Liver (tissue), 9 donors: ENCODE results near the gene DACH1. TPM values are rescaled to one million over a fixed set of nuclear protein-coding genes. Genes with fewer than 3 reads are reported as not detected.

Source experiments
- DNase-seq: peaks from one replicate; pipeline ENCODE4 v3.0.0-alpha.2; 2017; ENCODE audit warnings: low spot score
- H3K27ac ChIP-seq, 2 donors: one replicate each; pipeline ENCODE4 v1.7.0; 2013; ENCODE audit warnings: inconsistent platforms in 2 of 2, low read length in 2 of 2, control low read depth in 1 of 2, low read depth in 1 of 2, mild to moderate bottlenecking in 1 of 2
- H3K27me3 ChIP-seq, 4 donors: one replicate each; pipeline versions ENCODE4 v1.6.1 to v1.7.0; 2013; ENCODE audit warnings: low read length in 3 of 4, inconsistent platforms in 1 of 4, mild to moderate bottlenecking in 1 of 4, moderate library complexity in 1 of 4; ENCODE audit not compliant: control insufficient read depth in 4 of 4, insufficient read depth in 4 of 4
- H3K36me3 ChIP-seq, 4 donors: one replicate each; pipeline versions ENCODE4 v1.6.1 to v1.7.0; 2013; ENCODE audit warnings: low read length in 3 of 4, mild to moderate bottlenecking in 3 of 4, low read depth in 1 of 4, moderate library complexity in 1 of 4; ENCODE audit not compliant: control insufficient read depth in 4 of 4, insufficient read depth in 3 of 4
- H3K4me1 ChIP-seq, 4 donors: one replicate each; pipeline versions ENCODE4 v1.6.1 to v1.7.0; 2013; ENCODE audit warnings: low read length in 3 of 4, mild to moderate bottlenecking in 3 of 4, moderate library complexity in 1 of 4; ENCODE audit not compliant: control insufficient read depth in 4 of 4, insufficient read depth in 4 of 4
- H3K4me3 ChIP-seq, 3 donors: one replicate each; pipeline versions ENCODE4 v1.6.1 to v1.7.0; 2013; ENCODE audit warnings: low read length in 3 of 3, control low read depth in 1 of 3, low read depth in 1 of 3, mild to moderate bottlenecking in 1 of 3
- H3K9ac ChIP-seq, 2 donors: one replicate each; pipeline ENCODE4 v1.7.0; 2013; ENCODE audit warnings: low read length in 2 of 2, mild to moderate bottlenecking in 2 of 2, moderate library complexity in 2 of 2, control low read depth in 1 of 2, low read depth in 1 of 2
- H3K9me3 ChIP-seq, 4 donors: one replicate each; pipeline versions ENCODE4 v1.6.1 to v1.7.0; 2013; ENCODE audit warnings: low read length in 3 of 4; ENCODE audit not compliant: control insufficient read depth in 4 of 4
- ATF3 ChIP-seq: IDR thresholded peaks from 2 replicates; pipeline ENCODE4 v1.6.1; 2016; ENCODE audit warnings: antibody characterized with exemption
- EGR1 ChIP-seq, 2 donors: IDR thresholded peaks; 2 replicates each; pipeline ENCODE4 v1.6.1; 2016 to 2018; ENCODE audit warnings: antibody characterized with exemption in 2 of 2, low read depth in 2 of 2
- FOXA1 ChIP-seq: IDR thresholded peaks from 2 replicates; pipeline ENCODE4 v1.6.1; 2016; ENCODE audit warnings: antibody characterized with exemption
- FOXA2 ChIP-seq: IDR thresholded peaks from 2 replicates; pipeline ENCODE4 v1.6.1; 2016; ENCODE audit warnings: antibody characterized with exemption
- HNF4A ChIP-seq, 2 donors: conservative IDR thresholded peaks; 2 replicates each; pipeline ENCODE4 v1.6.1; 2016; ENCODE audit warnings: antibody characterized with exemption in 2 of 2, mild to moderate bottlenecking in 2 of 2
- HNF4G ChIP-seq: IDR thresholded peaks from 2 replicates; pipeline ENCODE4 v1.6.1; 2016; ENCODE audit warnings: antibody characterized with exemption
- JUND ChIP-seq, 2 donors: IDR thresholded peaks; 2 replicates each; pipeline ENCODE4 v1.6.1; 2016; ENCODE audit warnings: antibody characterized with exemption in 2 of 2
- MAX ChIP-seq: IDR thresholded peaks from 2 replicates; pipeline ENCODE4 v1.6.1; 2016; ENCODE audit warnings: antibody characterized with exemption
- RAD21 ChIP-seq, 2 donors: IDR thresholded peaks; 2 replicates each; pipeline ENCODE4 v1.6.1; 2016; ENCODE audit warnings: antibody characterized with exemption in 2 of 2, mild to moderate bottlenecking in 2 of 2
- REST ChIP-seq: IDR thresholded peaks from 2 replicates; pipeline ENCODE4 v1.6.1; 2016; ENCODE audit warnings: antibody characterized with exemption, mild to moderate bottlenecking
- RXRA ChIP-seq, 2 donors: IDR thresholded peaks; 2 replicates each; pipeline ENCODE4 v1.6.1; 2017 to 2018; ENCODE audit warnings: antibody characterized with exemption in 2 of 2, mild to moderate bottlenecking in 1 of 2
- SP1 ChIP-seq: IDR thresholded peaks from 2 replicates; pipeline ENCODE4 v1.6.1; 2018; ENCODE audit warnings: antibody characterized with exemption, mild to moderate bottlenecking
- TAF1 ChIP-seq: conservative IDR thresholded peaks from 2 replicates; pipeline ENCODE4 v1.6.1; 2016; ENCODE audit warnings: antibody characterized with exemption, mild to moderate bottlenecking
- YY1 ChIP-seq: IDR thresholded peaks from 2 replicates; pipeline ENCODE4 v1.6.1; 2016; ENCODE audit warnings: antibody characterized with exemption, mild to moderate bottlenecking
- ZBTB33 ChIP-seq: IDR thresholded peaks from 2 replicates; pipeline ENCODE4 v1.6.1; 2016; ENCODE audit warnings: antibody characterized with exemption
- whole genome bisulfite sequencing: extraction: QIAGEN DNeasy Blood & Tissue Kit; methylation state at CpG from one replicate; pipeline ENCODE4 v1.1.7; 2013; 5-methylcytosine and 5-hydroxymethylcytosine counted together
- polyA plus RNA-seq, 2 donors: library from polyadenylated mRNA; stranded (reverse) in 1 of 2; unstranded in 1 of 2; fragments of 200-250 nt in 1 of 2; fragments of >200 nt in 1 of 2; fragmentation: Nextera tagmentation in 1 of 2; extraction: Ambion mirVana in 1 of 2; gene quantifications; one replicate each; pipeline versions ENCODE4 v1.2.1 to v1.2.3, GENCODE V29; 2013 to 2015
- total RNA-seq, 2 donors: library from RNA; depleted of rRNA; stranded (reverse); fragments of >200 nt; gene quantifications; one replicate each; pipeline ENCODE4 v1.2.3, GENCODE V29; 2014
- donor health status: healthy.
- donor health status: healthy.
- donor health status: healthy.
- donor health status: healthy.
- donor health status: healthy.

The DACH1 gene
- total and polyA plus RNA-seq, 4 donors: 0.28 to 1.9 (median 0.77) TPM

GRCh38 chr13:71814806-71815360 is 52.1 kb downstream of the DACH1 start (continued):
- TF ChIP-seq REST: no peak
- TF ChIP-seq JUND (IDR thresholded peaks at IDR 0.05): no peak
- no peak for TF ChIP-seq MAX
- TF ChIP-seq HNF4A (conservative IDR thresholded peaks at IDR 0.05): no peak
- TF ChIP-seq SP1: no peak
- no peak for TF ChIP-seq YY1

GRCh38 chr13:71813187-71813586 is 53.8 kb downstream of the DACH1 start:
- DNase-seq: no peak
- no peaks in the 10 kb centered on the region for H3K27me3 ChIP-seq
- no peak overlapping the region for H3K4me3 ChIP-seq
- no peak overlapping the region for H3K27ac ChIP-seq
- TF ChIP-seq JUND (IDR thresholded peaks at IDR 0.05): no peak
- no peaks in the 10 kb centered on the region for H3K36me3 ChIP-seq
- no peak overlapping the region for H3K9ac ChIP-seq
- WGBS: 83% methylated on average over 2 of the region's 2 CpGs
- no peaks in the 10 kb centered on the region for H3K4me1 ChIP-seq
- H3K9me3 ChIP-seq: no peaks in the 10 kb centered on the region

GRCh38 chr13:71811344-71811743 is 55.7 kb downstream of the DACH1 start:
- no peak for DNase-seq
- no peak overlapping the region for H3K9ac ChIP-seq
- no peak overlapping the region for H3K27ac ChIP-seq
- no peaks in the 10 kb centered on the region for H3K4me1 ChIP-seq
- no peaks in the 10 kb centered on the region for H3K36me3 ChIP-seq
- no peak overlapping the region for H3K4me3 ChIP-seq
- H3K9me3 ChIP-seq: no peaks in the 10 kb centered on the region
- no peaks in the 10 kb centered on the region for H3K27me3 ChIP-seq
- WGBS: 57% methylated on average over 2 of the region's 2 CpGs
- TF ChIP-seq TAF1 (no peak), MAX (no peak), HNF4G (no peak)

GRCh38 chr13:71808708-71809107 is 58.3 kb downstream of the DACH1 start:
- Histone ChIP-seq H3K9ac (no peak overlapping the region), H3K27me3 (no peaks in the 10 kb centered on the region), H3K4me1 (no peaks in the 10 kb centered on the region), H3K4me3 (no peak overlapping the region), H3K36me3 (no peaks in the 10 kb centered on the region), H3K27ac (no peak overlapping the region), H3K9me3 (no peaks in the 10 kb centered on the region)
- DNase-seq: no peak
- WGBS: 76% methylated on average over 1 of the region's 1 CpG
- TF ChIP-seq RAD21 (IDR thresholded peaks at IDR 0.05) (no peak), FOXA1 (no peak), EGR1 (IDR thresholded peaks at IDR 0.05; ENCODE audit: low read depth in 2 of 2) (no peak), REST (no peak), RXRA (IDR thresholded peaks at IDR 0.05) (no peak), TAF1 (no peak), JUND (IDR thresholded peaks at IDR 0.05) (no peak), YY1 (no peak), FOXA2 (no peak), ATF3 (no peak), ZBTB33 (no peak), HNF4A (conservative IDR thresholded peaks at IDR 0.05) (no peak), SP1 (no peak), MAX (no peak)
